ENCODE results near the gene TBC1D22B. TPM values are rescaled to one million over a fixed set of nuclear protein-coding genes. Genes with fewer than 3 reads are reported as not detected.
"Not testable (repeated sequence)": the region's sequence is repeated elsewhere in the genome, so short reads cannot be mapped to it uniquely, and the experiment has no call there.

TBC1D22B gene
- polyA plus RNA-seq, 10 donors = 5.7 to 7.9 (median 7.3) TPM

- DNase-seq = no peak
These were observed 7.4 kb downstream of the TBC1D22B start for GRCh38 chr6:37265001-37265400.

- no peak for DNase-seq
These were observed 8.3 kb downstream of the TBC1D22B start for GRCh38 chr6:37265860-37266259.

- no peak for DNase-seq
These were observed 11.5 kb downstream of the TBC1D22B start for GRCh38 chr6:37269105-37269504.

GRCh38 chr6:37272834-37273566, 15.4 kb downstream of the TBC1D22B start:
- no peak for DNase-seq

- no peak for DNase-seq
These were observed 16.1 kb downstream of the TBC1D22B start for GRCh38 chr6:37273690-37274089.

- DNase-seq = no peak
These were observed 17.8 kb downstream of the TBC1D22B start for GRCh38 chr6:37275350-37275749.

GRCh38 chr6:37277001-37277409, 19.4 kb downstream of the TBC1D22B start:
- DNase-seq = no peak

- peak in 1 of 3 donors; percentile 32 for DNase-seq
These were observed 22.0 kb downstream of the TBC1D22B start for GRCh38 chr6:37279366-37280134.

GRCh38 chr6:37280162-37280887, 22.8 kb downstream of the TBC1D22B start:
- no peak for DNase-seq

- no peak for DNase-seq
These were observed 24.8 kb downstream of the TBC1D22B start for GRCh38 chr6:37282371-37282770.

- peak; percentile 52 to 87 (median 70) for DNase-seq
These were observed 25.7 kb downstream of the TBC1D22B start for GRCh38 chr6:37283268-37283667.

GRCh38 chr6:37283671-37284151, 26.1 kb downstream of the TBC1D22B start:
- peak; percentile 67 to 91 (median 80) for DNase-seq

- peak in 1 of 3 donors; percentile 15 for DNase-seq
These were observed 27.2 kb downstream of the TBC1D22B start for GRCh38 chr6:37284781-37285180.

- no peak for DNase-seq
These were observed 28.3 kb downstream of the TBC1D22B start for GRCh38 chr6:37285861-37286311.

- no peak for DNase-seq
These were observed 30.1 kb downstream of the TBC1D22B start for GRCh38 chr6:37287519-37288157.

GRCh38 chr6:37288247-37288646, 30.7 kb downstream of the TBC1D22B start:
- no peak for DNase-seq

- no peak for DNase-seq
These were observed 32.4 kb downstream of the TBC1D22B start for GRCh38 chr6:37289931-37290330.

- DNase-seq = no peak
These were observed 35.9 kb downstream of the TBC1D22B start for GRCh38 chr6:37293426-37293825.

GRCh38 chr6:37297637-37298036, 40.1 kb downstream of the TBC1D22B start:
- DNase-seq = not testable (repeated sequence)

- no peak for DNase-seq
These were observed 41.4 kb downstream of the TBC1D22B start for GRCh38 chr6:37298958-37299357.

GRCh38 chr6:37299990-37300389, 42.4 kb downstream of the TBC1D22B start:
- no peak for DNase-seq

Data from muscle of back (tissue), 11 donors.